Breast epithelium (tissue), 3 donors: ENCODE measurements around the gene CYSTM1.

Experiments
- CTCF ChIP-seq, 3 donors: fragments of 450-650 bp; IDR thresholded peaks; one replicate each; pipeline ENCODE4 v1.5.1; 2016 to 2017; ENCODE audit warnings: antibody characterized with exemption in 3 of 3, mild to moderate bottlenecking in 3 of 3, moderate library complexity in 3 of 3
- POLR2A ChIP-seq: fragments of 450-650 bp; IDR thresholded peaks from one replicate; pipeline ENCODE4 v1.6.1; 2016; ENCODE audit warnings: antibody characterized with exemption, mild to moderate bottlenecking, moderate library complexity

GRCh38 chr5:140267201-140267540 is 92.2 kb downstream of the CYSTM1 start:
- TF ChIP-seq CTCF (IDR thresholded peaks at IDR 0.05) (no peak), POLR2A (no peak)
